SKM-1 (cell line): ENCODE measurements around the gene METRN.
"Not testable (repeated sequence)": the region's sequence is repeated elsewhere in the genome, so short reads cannot be mapped to it uniquely, and the experiment has no call there.

ENCODE experiments used
- DNase-seq: peaks from one replicate; lab custom pipeline; 2025; ENCODE audit not compliant: unreplicated experiment; lab: John Stamatoyannopoulos, UW

METRN gene

GRCh38 chr16:754121-754607, 39.2 kb downstream of the METRN start:
- not testable (repeated sequence) for DNase-seq

- DNase-seq: peak; percentile 60
Observed at GRCh38 chr16:754656-755055, 39.7 kb downstream of the METRN start.

- no peak for DNase-seq
Observed at GRCh38 chr16:756428-756827, 41.5 kb downstream of the METRN start.

- DNase-seq: no peak
Observed at GRCh38 chr16:759110-759910, 44.4 kb downstream of the METRN start.

- DNase-seq: no peak
Observed at GRCh38 chr16:760065-760464, 45.1 kb downstream of the METRN start.

GRCh38 chr16:760545-761343, 45.8 kb downstream of the METRN start, which contains the start of gene MSLN:
Gene MSLN (plus strand): TSS chr16:760734. CDS start chr16:762681, 1,947 bp downstream.
- no peak for DNase-seq

- DNase-seq: no peak
Observed at GRCh38 chr16:761625-762513, 47.0 kb downstream of the METRN start.

- no peak for DNase-seq
Observed at GRCh38 chr16:762595-763268, 47.8 kb downstream of the METRN start.

GRCh38 chr16:763369-764183, 48.7 kb downstream of the METRN start:
- no peak for DNase-seq

GRCh38 chr16:764184-764750, 49.3 kb downstream of the METRN start:
- no peak for DNase-seq

GRCh38 chr16:764848-765487, 50.0 kb downstream of the METRN start:
- no peak for DNase-seq

GRCh38 chr16:765488-765865, 50.6 kb downstream of the METRN start:
- DNase-seq: no peak

GRCh38 chr16:766008-766819, 51.3 kb downstream of the METRN start:
- DNase-seq: no peak

GRCh38 chr16:766820-767640, 52.1 kb downstream of the METRN start:
- DNase-seq: no peak

GRCh38 chr16:767743-768235, 52.9 kb downstream of the METRN start:
- DNase-seq: no peak

GRCh38 chr16:768428-768827, 53.5 kb downstream of the METRN start:
- DNase-seq: no peak
